Activated naive CD4-positive, alpha-beta T cell treated with anti-CD3 and anti-CD28 coated beads for 36 hours (primary cell): ENCODE measurements around the gene GOLPH3. TPM values are rescaled to one million over a fixed set of nuclear protein-coding genes. Genes with fewer than 3 reads are reported as not detected.

Experiments
- CTCF ChIA-PET: fragments of 350-600 bp; sonication (Branson Sonifier 250); formaldehyde crosslinking; loops from one replicate; lab custom pipeline; 2021; ENCODE audit warnings: antibody characterized with exemption; lab: Charles Lee
- DNase-seq: peaks from one replicate; pipeline ENCODE4 v3.0.0-alpha.2; 2020
- H3K27ac Mint-ChIP-seq: one replicate; pipeline ENCODE4 v1.8.0; 2021; ENCODE audit warnings: mild to moderate bottlenecking, mixed read lengths
- H3K27me3 Mint-ChIP-seq: one replicate; pipeline ENCODE4 v1.8.0; 2021; ENCODE audit warnings: low read depth, mixed read lengths
- H3K36me3 Mint-ChIP-seq: one replicate; pipeline ENCODE4 v1.8.0; 2021; ENCODE audit warnings: low read depth, mixed read lengths
- H3K4me1 Mint-ChIP-seq: one replicate; pipeline ENCODE4 v1.8.0; 2021; ENCODE audit warnings: low read depth, mixed read lengths
- H3K4me3 Mint-ChIP-seq: one replicate; pipeline ENCODE4 v1.8.0; 2021; ENCODE audit warnings: mild to moderate bottlenecking, moderate library complexity, mixed read lengths
- H3K9me3 Mint-ChIP-seq: one replicate; pipeline ENCODE4 v1.8.0; 2021; ENCODE audit warnings: mixed read lengths
- intact Hi-C: fragments of 100-400 bp; cut with micrococcal nuclease; formaldehyde crosslinking; loops from one replicate; pipeline ENCODE4 v1.15.1; 2023
- total RNA-seq, 2 experiments: library from RNA; stranded (reverse); gene quantifications; one replicate each; pipeline ENCODE4 v1.2.3, GENCODE V29; 2021

Gene GOLPH3
- total RNA-seq, 2 experiments from 2014 or later: 38.2 to 41.5 TPM

DNA sequence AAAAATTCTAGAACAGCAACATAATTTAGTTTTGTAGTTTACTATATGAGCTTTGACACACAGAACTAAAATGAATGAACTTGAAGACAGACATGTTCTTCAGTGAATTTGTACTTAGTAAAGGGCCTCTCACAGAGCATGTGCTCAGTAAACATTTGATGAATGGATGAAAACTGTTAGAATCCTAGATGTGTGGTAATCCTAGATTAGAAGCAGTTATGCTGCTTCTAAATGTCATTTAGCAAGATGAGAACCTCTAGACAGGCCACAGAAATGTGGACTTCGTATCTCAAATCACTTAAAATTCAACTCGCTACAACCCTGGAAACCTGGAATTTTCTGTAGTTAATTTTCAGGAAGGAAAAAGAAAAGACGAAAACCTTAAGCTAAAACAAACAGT, 8.5 kb downstream of the GOLPH3 start:
- no peak overlapping the region for H3K27ac Mint-ChIP-seq
- intact Hi-C loops: no loop called here
- CTCF ChIA-PET: interaction anchor here (1.1 kb wide), 1 partner anchor 73 kb away, joined by 3 read pairs; no protein-coding TSS in a partner anchor
- no peaks in the 10 kb centered on the region for H3K9me3 Mint-ChIP-seq
- H3K4me1 Mint-ChIP-seq: peaks cover 47% of the 10 kb centered on the region
- H3K27me3 Mint-ChIP-seq: no peaks in the 10 kb centered on the region
- DNase-seq: no peak
- peaks cover 45% of the 10 kb centered on the region for H3K36me3 Mint-ChIP-seq
- no peak overlapping the region for H3K4me3 Mint-ChIP-seq

- H3K9me3 Mint-ChIP-seq: no peaks in the 10 kb centered on the region
- intact Hi-C loops: no loop called here
- peaks cover 32% of the 10 kb centered on the region for H3K36me3 Mint-ChIP-seq
- no peak overlapping the region for H3K27ac Mint-ChIP-seq
- no peak overlapping the region for H3K4me3 Mint-ChIP-seq
- CTCF ChIA-PET: interaction anchor here (1.2 kb wide), 1 partner anchor 71 kb away, joined by 3 read pairs; no protein-coding TSS in a partner anchor
- no peaks in the 10 kb centered on the region for H3K27me3 Mint-ChIP-seq
- no peak for DNase-seq
- H3K4me1 Mint-ChIP-seq: peaks cover 40% of the 10 kb centered on the region
These were observed 10.3 kb downstream of the GOLPH3 start for GRCh38 chr5:32163785-32164184.

DNA sequence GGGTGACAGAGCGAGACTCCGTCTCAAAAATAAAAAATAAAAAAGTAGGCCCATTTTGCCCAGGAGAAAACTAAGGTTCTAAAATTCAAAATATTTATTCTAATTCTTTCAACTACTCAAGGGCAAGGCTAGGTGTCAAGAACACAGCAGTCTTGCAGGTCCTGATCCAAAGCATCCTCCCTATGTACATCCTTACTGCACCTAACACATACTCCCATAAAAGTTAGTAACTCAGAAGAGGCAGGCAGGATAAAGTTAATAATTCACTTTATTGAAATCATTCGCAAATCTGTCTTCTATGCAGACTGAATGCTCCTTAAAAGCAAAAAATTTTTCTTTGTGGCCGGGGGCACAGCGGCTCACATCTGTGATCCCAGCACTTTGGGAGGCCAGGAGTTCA, 11.1 kb downstream of the GOLPH3 start:
- peaks cover 24% of the 10 kb centered on the region for H3K36me3 Mint-ChIP-seq
- no peak overlapping the region for H3K27ac Mint-ChIP-seq
- H3K4me1 Mint-ChIP-seq: peaks cover 34% of the 10 kb centered on the region
- DNase-seq: no peak
- intact Hi-C loops: no loop called here
- H3K27me3 Mint-ChIP-seq: no peaks in the 10 kb centered on the region
- H3K4me3 Mint-ChIP-seq: no peak overlapping the region
- CTCF ChIA-PET: interaction anchor here (0.5 to 1.2 kb wide), 2 partner anchors 13 to 70 kb away, joined by 3 read pairs; no protein-coding TSS in a partner anchor
- H3K9me3 Mint-ChIP-seq: no peaks in the 10 kb centered on the region

- Mint-ChIP-seq H3K36me3 (peaks cover 23% of the 10 kb centered on the region), H3K9me3 (no peaks in the 10 kb centered on the region), H3K27me3 (no peaks in the 10 kb centered on the region), H3K4me1 (peaks cover 35% of the 10 kb centered on the region), H3K27ac (no peak overlapping the region), H3K4me3 (no peak overlapping the region)
- CTCF ChIA-PET: interaction anchor here (0.8 to 1.1 kb wide), 2 partner anchors 8 to 16 kb away, joined by 3 to 4 read pairs; no protein-coding TSS in a partner anchor
- no peak for DNase-seq
- intact Hi-C loops: no loop called here
These were observed 13.9 kb downstream of the GOLPH3 start for GRCh38 chr5:32160228-32160627.

- peaks cover 34% of the 10 kb centered on the region for H3K4me1 Mint-ChIP-seq
- intact Hi-C loops: no loop called here
- H3K36me3 Mint-ChIP-seq: peaks cover 22% of the 10 kb centered on the region
- H3K27ac Mint-ChIP-seq: no peak overlapping the region
- CTCF ChIA-PET: interaction anchor here (0.8 to 1.1 kb wide), 2 partner anchors 9 to 17 kb away, joined by 3 to 4 read pairs; no protein-coding TSS in a partner anchor
- H3K9me3 Mint-ChIP-seq: no peaks in the 10 kb centered on the region
- no peak for DNase-seq
- no peaks in the 10 kb centered on the region for H3K27me3 Mint-ChIP-seq
- no peak overlapping the region for H3K4me3 Mint-ChIP-seq
These were observed 14.6 kb downstream of the GOLPH3 start for GRCh38 chr5:32159328-32160072.

GRCh38 chr5:32158679-32158975, 15.5 kb downstream of the GOLPH3 start:
- intact Hi-C loops: no loop called here
- CTCF ChIA-PET: interaction anchor here (0.6 to 0.7 kb wide), 2 partner anchors 13 to 14 kb away, joined by 3 to 6 read pairs; no protein-coding TSS in a partner anchor
- no peak overlapping the region for H3K4me3 Mint-ChIP-seq

DNA sequence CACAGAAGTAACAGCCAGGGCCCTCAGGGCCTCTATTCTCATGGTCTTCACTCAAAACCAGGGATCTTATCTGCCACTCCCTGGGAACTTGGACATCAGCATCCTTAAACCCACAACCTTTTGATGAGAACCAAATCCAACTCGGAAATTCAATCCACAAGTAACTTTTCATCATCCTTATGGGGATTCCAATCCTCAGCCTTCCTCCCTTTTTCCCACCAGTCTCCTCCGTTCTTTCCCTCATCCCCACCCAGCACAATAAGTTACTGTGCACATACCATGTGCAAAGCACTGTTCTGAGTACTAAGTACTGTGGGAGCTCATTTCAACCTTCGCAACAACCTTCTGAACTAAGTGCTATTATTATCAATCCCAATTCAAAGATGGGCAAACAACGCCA, 17.0 kb downstream of the GOLPH3 start:
- Mint-ChIP-seq H3K27me3 (no peaks in the 10 kb centered on the region), H3K4me1 (peaks cover 41% of the 10 kb centered on the region), H3K9me3 (no peaks in the 10 kb centered on the region), H3K27ac (no peak overlapping the region), H3K4me3 (no peak overlapping the region), H3K36me3 (peaks cover 18% of the 10 kb centered on the region)
- intact Hi-C loops: no loop called here
- no peak for DNase-seq
- CTCF ChIA-PET: interaction anchor here (0.6 kb wide), 1 partner anchor 87 kb away, joined by 3 read pairs; no protein-coding TSS in a partner anchor

More at GRCh38 chr5:32158679-32158975, 15.5 kb downstream of the GOLPH3 start:
- H3K4me1 Mint-ChIP-seq: peaks cover 37% of the 10 kb centered on the region
- no peak overlapping the region for H3K27ac Mint-ChIP-seq
- DNase-seq: no peak
- no peaks in the 10 kb centered on the region for H3K9me3 Mint-ChIP-seq
- H3K36me3 Mint-ChIP-seq: peaks cover 19% of the 10 kb centered on the region
- H3K27me3 Mint-ChIP-seq: no peaks in the 10 kb centered on the region

GRCh38 chr5:32156635-32157034, 17.5 kb downstream of the GOLPH3 start:
- DNase-seq: no peak
- Mint-ChIP-seq H3K9me3 (no peaks in the 10 kb centered on the region), H3K27ac (no peak overlapping the region), H3K4me3 (no peak overlapping the region), H3K4me1 (peaks cover 44% of the 10 kb centered on the region), H3K27me3 (no peaks in the 10 kb centered on the region), H3K36me3 (peaks cover 20% of the 10 kb centered on the region)
- CTCF ChIA-PET: interaction anchor here (0.6 kb wide), 1 partner anchor 88 kb away, joined by 3 read pairs; no protein-coding TSS in a partner anchor
- intact Hi-C loops: no loop called here

DNA sequence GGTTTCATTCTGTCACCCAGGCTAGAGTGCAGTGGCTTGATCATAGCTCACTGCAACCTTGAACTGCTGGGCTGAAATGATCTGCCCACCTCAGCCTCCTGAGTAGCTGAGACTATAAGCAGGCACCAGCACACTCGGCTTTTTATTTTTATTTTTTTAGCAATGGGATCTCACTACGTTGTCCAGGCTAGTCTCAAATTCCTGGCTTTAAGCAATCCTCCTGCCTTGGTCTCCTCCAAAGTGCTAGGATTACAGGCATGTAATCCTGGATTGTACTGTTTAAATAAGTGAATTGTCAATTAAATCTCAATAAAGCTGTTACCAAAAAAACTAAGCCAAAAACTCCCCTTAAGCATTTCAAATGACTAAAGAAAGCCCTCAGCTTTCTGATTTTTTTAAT, 18.9 kb downstream of the GOLPH3 start:
- no peak overlapping the region for H3K4me3 Mint-ChIP-seq
- DNase-seq: no peak
- intact Hi-C loops: no loop called here
- H3K36me3 Mint-ChIP-seq: peaks cover 12% of the 10 kb centered on the region
- H3K27me3 Mint-ChIP-seq: no peaks in the 10 kb centered on the region
- H3K27ac Mint-ChIP-seq: no peak overlapping the region
- H3K9me3 Mint-ChIP-seq: no peaks in the 10 kb centered on the region
- H3K4me1 Mint-ChIP-seq: peaks cover 36% of the 10 kb centered on the region
- CTCF ChIA-PET: no interaction called here

GRCh38 chr5:32153723-32154122, 20.4 kb downstream of the GOLPH3 start:
- H3K27ac Mint-ChIP-seq: no peak overlapping the region
- peaks cover 39% of the 10 kb centered on the region for H3K4me1 Mint-ChIP-seq
- H3K27me3 Mint-ChIP-seq: no peaks in the 10 kb centered on the region
- peaks cover 20% of the 10 kb centered on the region for H3K36me3 Mint-ChIP-seq
- no peaks in the 10 kb centered on the region for H3K9me3 Mint-ChIP-seq
- CTCF ChIA-PET: no interaction called here
- intact Hi-C loops: no loop called here
- no peak for DNase-seq
- H3K4me3 Mint-ChIP-seq: no peak overlapping the region

DNA sequence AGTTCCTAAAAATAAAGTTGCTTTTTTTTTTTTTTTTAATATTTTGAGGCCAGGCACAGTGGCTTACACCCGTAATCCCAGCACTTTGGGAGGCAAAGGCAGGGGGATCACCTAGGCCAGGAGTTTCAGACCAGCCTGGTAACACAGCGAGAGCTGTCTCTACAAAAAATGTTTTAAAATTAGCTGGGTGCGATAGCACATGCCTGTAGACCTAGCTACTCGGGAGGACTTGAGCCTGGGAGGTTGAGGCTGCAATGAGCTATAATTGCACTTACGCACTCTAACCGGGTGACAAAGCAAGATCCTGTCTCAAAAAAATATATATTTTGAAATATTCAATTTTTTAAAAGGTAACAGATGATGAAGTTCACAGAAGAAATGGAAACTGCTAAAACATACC, 22.9 kb downstream of the GOLPH3 start:
- no peaks in the 10 kb centered on the region for H3K27me3 Mint-ChIP-seq
- H3K27ac Mint-ChIP-seq: no peak overlapping the region
- peaks cover 16% of the 10 kb centered on the region for H3K36me3 Mint-ChIP-seq
- H3K9me3 Mint-ChIP-seq: no peaks in the 10 kb centered on the region
- DNase-seq: no peak
- intact Hi-C loops: no loop called here
- no peak overlapping the region for H3K4me3 Mint-ChIP-seq
- CTCF ChIA-PET: no interaction called here
- H3K4me1 Mint-ChIP-seq: peaks cover 47% of the 10 kb centered on the region

- Mint-ChIP-seq H3K27me3 (no peaks in the 10 kb centered on the region), H3K36me3 (peaks cover 14% of the 10 kb centered on the region), H3K4me3 (no peak overlapping the region), H3K4me1 (peaks cover 47% of the 10 kb centered on the region), H3K9me3 (no peaks in the 10 kb centered on the region), H3K27ac (no peak overlapping the region)
- no peak for DNase-seq
- intact Hi-C loops: no loop called here
- CTCF ChIA-PET: interaction anchor here (0.6 kb wide), 3 partner anchors 43 to 251 kb away, joined by 3 to 4 read pairs (median 4); no protein-coding TSS in a partner anchor
These were observed 23.8 kb downstream of the GOLPH3 start for GRCh38 chr5:32150366-32150765.

GRCh38 chr5:32147959-32148358, 26.2 kb downstream of the GOLPH3 start:
- H3K27ac Mint-ChIP-seq: no peak overlapping the region
- H3K27me3 Mint-ChIP-seq: no peaks in the 10 kb centered on the region
- intact Hi-C loops: no loop called here
- H3K4me3 Mint-ChIP-seq: no peak overlapping the region
- no peak for DNase-seq
- peaks cover 14% of the 10 kb centered on the region for H3K36me3 Mint-ChIP-seq
- CTCF ChIA-PET: no interaction called here
- peaks cover 35% of the 10 kb centered on the region for H3K4me1 Mint-ChIP-seq
- H3K9me3 Mint-ChIP-seq: no peaks in the 10 kb centered on the region
